ENCODE results near the gene MUCL3.

GRCh38 chr6:30926644-30927043 lies 14.1 kb upstream of the MUCL3 start:
- TF ChIP-seq, protein P1, sequence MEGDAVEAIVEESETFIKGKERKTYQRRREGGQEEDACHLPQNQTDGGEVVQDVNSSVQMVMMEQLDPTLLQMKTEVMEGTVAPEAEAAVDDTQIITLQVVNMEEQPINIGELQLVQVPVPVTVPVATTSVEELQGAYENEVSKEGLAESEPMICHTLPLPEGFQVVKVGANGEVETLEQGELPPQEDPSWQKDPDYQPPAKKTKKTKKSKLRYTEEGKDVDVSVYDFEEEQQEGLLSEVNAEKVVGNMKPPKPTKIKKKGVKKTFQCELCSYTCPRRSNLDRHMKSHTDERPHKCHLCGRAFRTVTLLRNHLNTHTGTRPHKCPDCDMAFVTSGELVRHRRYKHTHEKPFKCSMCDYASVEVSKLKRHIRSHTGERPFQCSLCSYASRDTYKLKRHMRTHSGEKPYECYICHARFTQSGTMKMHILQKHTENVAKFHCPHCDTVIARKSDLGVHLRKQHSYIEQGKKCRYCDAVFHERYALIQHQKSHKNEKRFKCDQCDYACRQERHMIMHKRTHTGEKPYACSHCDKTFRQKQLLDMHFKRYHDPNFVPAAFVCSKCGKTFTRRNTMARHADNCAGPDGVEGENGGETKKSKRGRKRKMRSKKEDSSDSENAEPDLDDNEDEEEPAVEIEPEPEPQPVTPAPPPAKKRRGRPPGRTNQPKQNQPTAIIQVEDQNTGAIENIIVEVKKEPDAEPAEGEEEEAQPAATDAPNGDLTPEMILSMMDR (conservative IDR thresholded peaks at IDR 0.05; ENCODE audit: low read depth, low read length): no peak
- no peak for TF ChIP-seq EZH2 (IDR thresholded peaks at IDR 0.05; ENCODE audit: borderline replicate concordance, low read depth, low read length, poor library complexity, severe bottlenecking)
